NCI-H2227 (cell line): ENCODE data around the gene PLEKHB1.

Source experiments
- DNase-seq: peaks from one replicate; lab custom pipeline; 2025; ENCODE audit not compliant: unreplicated experiment; lab: John Stamatoyannopoulos, UW

Gene PLEKHB1

GRCh38 chr11:73647459-73648100 lies 1.2 kb downstream of the PLEKHB1 start:
- DNase-seq, result peak; percentile 96

GRCh38 chr11:73648121-73648520 lies 1.7 kb downstream of the PLEKHB1 start:
- no peak for DNase-seq

GRCh38 chr11:73648571-73649046 lies 2.2 kb downstream of the PLEKHB1 start:
- DNase-seq, result no peak

GRCh38 chr11:73649206-73649605 lies 2.8 kb downstream of the PLEKHB1 start:
- no peak for DNase-seq

- no peak for DNase-seq
Measured at GRCh38 chr11:73650400-73650799, 4.0 kb downstream of the PLEKHB1 start.

GRCh38 chr11:73651252-73651651 lies 4.9 kb downstream of the PLEKHB1 start:
- no peak for DNase-seq

GRCh38 chr11:73651661-73652045 lies 5.3 kb downstream of the PLEKHB1 start:
- no peak for DNase-seq

GRCh38 chr11:73652046-73652730 lies 5.8 kb downstream of the PLEKHB1 start:
- no peak for DNase-seq

GRCh38 chr11:73652856-73653559 lies 6.6 kb downstream of the PLEKHB1 start:
- DNase-seq, result no peak

GRCh38 chr11:73653996-73654395 lies 7.6 kb downstream of the PLEKHB1 start:
- DNase-seq, result no peak

GRCh38 chr11:73654482-73655021 lies 8.2 kb downstream of the PLEKHB1 start:
- DNase-seq, result no peak

GRCh38 chr11:73655686-73656085 lies 9.3 kb downstream of the PLEKHB1 start:
- DNase-seq, result no peak

GRCh38 chr11:73656985-73657384 lies 10.6 kb downstream of the PLEKHB1 start:
- DNase-seq, result no peak

- DNase-seq, result no peak
Measured at GRCh38 chr11:73659961-73660360, 13.6 kb downstream of the PLEKHB1 start.

- no peak for DNase-seq
Measured at GRCh38 chr11:73660497-73661034, 14.2 kb downstream of the PLEKHB1 start.

GRCh38 chr11:73661035-73661628 lies 14.8 kb downstream of the PLEKHB1 start:
- peak; percentile 96 for DNase-seq

- DNase-seq, result no peak
Measured at GRCh38 chr11:73662445-73663157, 16.2 kb downstream of the PLEKHB1 start.

- DNase-seq, result no peak
Measured at GRCh38 chr11:73663604-73664495, 17.5 kb downstream of the PLEKHB1 start.

- no peak for DNase-seq
Measured at GRCh38 chr11:73664877-73665276, 18.5 kb downstream of the PLEKHB1 start.
